GM23338 (cell line): ENCODE results near the gene NANOS2. TPM values are rescaled to one million over a fixed set of nuclear protein-coding genes. Genes with fewer than 3 reads are reported as not detected.

ENCODE experiments used
- ATAC-seq: fragments of 200-7000 bp; cut with Tn5 transposase; 3 replicates; pipeline ENCODE4 v1.9.1; 2020
- DNase-seq: peaks from one replicate; pipeline ENCODE4 v3.0.0-alpha.2; 2015; ENCODE audit warnings: low spot score
- H2AFZ ChIP-seq: fragments of 200-600 bp; sonication (generic); 2 replicates; pipeline ENCODE4 v1.8.0; 2016; ENCODE audit warnings: antibody characterized with exemption, mild to moderate bottlenecking, moderate library complexity
- H3F3A ChIP-seq: fragments of 200-600 bp; sonication (generic); replicated peaks from 2 replicates; pipeline ENCODE4 v1.8.0; 2017; ENCODE audit warnings: antibody characterized with exemption, mixed run types, low read depth
- H3K27ac ChIP-seq: fragments of 200-600 bp; sonication (generic); 2 replicates; pipeline ENCODE4 v1.6.1; 2016; ENCODE audit warnings: low read depth
- H3K27me3 ChIP-seq: fragments of 200-600 bp; sonication (generic); 2 replicates; pipeline ENCODE4 v1.8.0; 2016; ENCODE audit warnings: mild to moderate bottlenecking, mixed run types, moderate library complexity; ENCODE audit not compliant: insufficient read depth
- H3K36me3 ChIP-seq: fragments of 200-600 bp; sonication (generic); 2 replicates; pipeline ENCODE4 v1.8.0; 2016; ENCODE audit warnings: mild to moderate bottlenecking; ENCODE audit not compliant: insufficient read depth
- H3K4me1 ChIP-seq: fragments of 200-600 bp; sonication (generic); 2 replicates; pipeline ENCODE4 v1.8.0; 2016; ENCODE audit warnings: mild to moderate bottlenecking, moderate library complexity; ENCODE audit not compliant: insufficient read depth
- H3K4me2 ChIP-seq: fragments of 200-600 bp; sonication (generic); 2 replicates; pipeline ENCODE4 v1.7.1; 2017; ENCODE audit warnings: mixed run types
- H3K4me3 ChIP-seq: fragments of 200-600 bp; sonication (generic); 2 replicates; pipeline ENCODE4 v1.6.1; 2016; ENCODE audit warnings: mixed run types
- H3K79me2 ChIP-seq: fragments of 200-600 bp; sonication (generic); replicated peaks from 2 replicates; pipeline ENCODE4 v1.8.0; 2017; ENCODE audit warnings: mild to moderate bottlenecking; ENCODE audit not compliant: insufficient read depth
- H3K9me2 ChIP-seq: fragments of 200-600 bp; sonication (generic); 2 replicates; pipeline ENCODE4 v1.8.0; 2017; ENCODE audit not compliant: insufficient read depth
- H4K20me1 ChIP-seq: fragments of 200-600 bp; sonication (generic); replicated peaks from 2 replicates; pipeline ENCODE4 v1.8.0; 2017; ENCODE audit warnings: mild to moderate bottlenecking; ENCODE audit not compliant: insufficient read depth
- H3K27ac Mint-ChIP-seq: 2 replicates; pipeline ENCODE4 v1.8.0; 2020; ENCODE audit warnings: inconsistent platforms, mild to moderate bottlenecking, moderate library complexity, mixed read lengths
- H3K27me3 Mint-ChIP-seq: 3 replicates; pipeline ENCODE4 v1.8.0; 2022; ENCODE audit warnings: low read depth, mild to moderate bottlenecking, moderate library complexity, mixed read lengths, inconsistent platforms; ENCODE audit not compliant: insufficient read depth, poor library complexity
- H3K36me3 Mint-ChIP-seq: 3 replicates; pipeline ENCODE4 v1.8.0; 2021; ENCODE audit warnings: low read depth, mild to moderate bottlenecking, inconsistent platforms, moderate library complexity, mixed read lengths
- H3K4me1 Mint-ChIP-seq: 3 replicates; pipeline ENCODE4 v1.8.0; 2020; ENCODE audit warnings: mild to moderate bottlenecking, inconsistent platforms, mixed read lengths
- H3K4me3 Mint-ChIP-seq: 3 replicates; pipeline ENCODE4 v1.8.0; 2021; ENCODE audit warnings: moderate library complexity, mild to moderate bottlenecking, inconsistent platforms, mixed read lengths
- H3K9me3 Mint-ChIP-seq: 3 replicates; pipeline ENCODE4 v1.8.0; 2020; ENCODE audit warnings: moderate library complexity, mild to moderate bottlenecking, inconsistent platforms, mixed read lengths
- CREB1 ChIP-seq: fragments of 250-450 bp; sonication (Bioruptor Pico); IDR thresholded peaks from 2 replicates; pipeline ENCODE4 v1.5.0; 2020; ENCODE audit warnings: low read depth, mild to moderate bottlenecking, moderate library complexity
- EZH2 ChIP-seq: fragments of 200-600 bp; sonication (generic); IDR thresholded peaks from one replicate; pipeline ENCODE4 v1.8.0; 2017; ENCODE audit warnings: antibody characterized with exemption, mild to moderate bottlenecking, low read depth; ENCODE audit not compliant: unreplicated experiment
- EZH2phosphoT487 ChIP-seq: fragments of 200-600 bp; sonication (generic); IDR thresholded peaks from one replicate; pipeline ENCODE4 v1.8.1; 2018; ENCODE audit warnings: antibody characterized with exemption; ENCODE audit not compliant: unreplicated experiment
- NANOG ChIP-seq: IDR thresholded peaks from 2 replicates; pipeline ENCODE4 v1.6.1; 2016; ENCODE audit warnings: antibody characterized with exemption, borderline replicate concordance
- POLR2AphosphoS5 ChIP-seq: IDR thresholded peaks from 2 replicates; pipeline ENCODE4 v1.6.1; 2016; ENCODE audit warnings: antibody characterized with exemption, low read depth
- ZNF114 ChIP-seq: fragments of 250-450 bp; sonication (Bioruptor Pico); IDR thresholded peaks from 2 replicates; pipeline ENCODE4 v1.5.0; 2020; ENCODE audit warnings: mild to moderate bottlenecking, moderate library complexity
- polyA plus RNA-seq: library from polyadenylated mRNA; unstranded; fragments of >200 nt; fragmentation: Nextera tagmentation; extraction: Ambion mirVana; gene quantifications from 2 replicates; pipeline ENCODE4 v1.2.1, GENCODE V29; 2016
- total RNA-seq: library from RNA; depleted of rRNA; stranded (reverse); fragments of >200 nt; shearing (Covaris generic); gene quantifications from 2 replicates; pipeline ENCODE4 v1.2.3, GENCODE V29; 2014
- TF ChIP-seq, protein P1 (sequence below): IDR thresholded peaks from 2 replicates; pipeline ENCODE4 v1.6.1; 2016; ENCODE audit warnings: antibody characterized with exemption

NANOS2 gene
- total and polyA plus RNA-seq, 2 experiments from 2014 or later, result 0.11 to 0.14 TPM

GRCh38 chr19:45900738-45901431 is 13.7 kb downstream of the NANOS2 start:
- peaks cover 21% of the 10 kb centered on the region; the same call in 1 of the 2 replicates for H3F3A ChIP-seq
- Mint-ChIP-seq H3K36me3 (peaks cover 19% of the 10 kb centered on the region), H3K27ac (no peak overlapping the region), H3K4me1 (peaks cover 9% of the 10 kb centered on the region), H3K4me3 (peak overlapping the region; percentile 68), H3K27me3 (peaks cover 20% of the 10 kb centered on the region), H3K9me3 (no peaks in the 10 kb centered on the region)
- H3K4me1 ChIP-seq, result peaks cover 6% of the 10 kb centered on the region; the same call in 1 of the 2 replicates
- peak overlapping the region; percentile 87 for H3K4me2 ChIP-seq
- peaks cover 23% of the 10 kb centered on the region for H3K27me3 ChIP-seq
- H3K36me3 ChIP-seq, result no peaks in the 10 kb centered on the region
- no peaks in the 10 kb centered on the region; the same call in none of the 2 replicates for H4K20me1 ChIP-seq
- peak overlapping the region; percentile 86 for H3K4me3 ChIP-seq
- DNase-seq (peak; percentile 59), ATAC-seq (peak; percentile 15)
- H3K9me2 ChIP-seq, result no peaks in the 10 kb centered on the region
- no peak overlapping the region for H3K27ac ChIP-seq
- H2AFZ ChIP-seq, result peak overlapping the region; percentile 90
- 0 out of 2 replicates have a peak, but pooled peaks have one; percentile 9 for TF ChIP-seq CREB1 (CRISPR knock-in tag)
- TF ChIP-seq, protein P1, sequence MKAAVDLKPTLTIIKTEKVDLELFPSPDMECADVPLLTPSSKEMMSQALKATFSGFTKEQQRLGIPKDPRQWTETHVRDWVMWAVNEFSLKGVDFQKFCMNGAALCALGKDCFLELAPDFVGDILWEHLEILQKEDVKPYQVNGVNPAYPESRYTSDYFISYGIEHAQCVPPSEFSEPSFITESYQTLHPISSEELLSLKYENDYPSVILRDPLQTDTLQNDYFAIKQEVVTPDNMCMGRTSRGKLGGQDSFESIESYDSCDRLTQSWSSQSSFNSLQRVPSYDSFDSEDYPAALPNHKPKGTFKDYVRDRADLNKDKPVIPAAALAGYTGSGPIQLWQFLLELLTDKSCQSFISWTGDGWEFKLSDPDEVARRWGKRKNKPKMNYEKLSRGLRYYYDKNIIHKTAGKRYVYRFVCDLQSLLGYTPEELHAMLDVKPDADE, result no peak
- TF ChIP-seq POLR2AphosphoS5, result no peak
- peak; percentile 17 for TF ChIP-seq EZH2
- H3K79me2 ChIP-seq, result no peaks in the 10 kb centered on the region

DNA sequence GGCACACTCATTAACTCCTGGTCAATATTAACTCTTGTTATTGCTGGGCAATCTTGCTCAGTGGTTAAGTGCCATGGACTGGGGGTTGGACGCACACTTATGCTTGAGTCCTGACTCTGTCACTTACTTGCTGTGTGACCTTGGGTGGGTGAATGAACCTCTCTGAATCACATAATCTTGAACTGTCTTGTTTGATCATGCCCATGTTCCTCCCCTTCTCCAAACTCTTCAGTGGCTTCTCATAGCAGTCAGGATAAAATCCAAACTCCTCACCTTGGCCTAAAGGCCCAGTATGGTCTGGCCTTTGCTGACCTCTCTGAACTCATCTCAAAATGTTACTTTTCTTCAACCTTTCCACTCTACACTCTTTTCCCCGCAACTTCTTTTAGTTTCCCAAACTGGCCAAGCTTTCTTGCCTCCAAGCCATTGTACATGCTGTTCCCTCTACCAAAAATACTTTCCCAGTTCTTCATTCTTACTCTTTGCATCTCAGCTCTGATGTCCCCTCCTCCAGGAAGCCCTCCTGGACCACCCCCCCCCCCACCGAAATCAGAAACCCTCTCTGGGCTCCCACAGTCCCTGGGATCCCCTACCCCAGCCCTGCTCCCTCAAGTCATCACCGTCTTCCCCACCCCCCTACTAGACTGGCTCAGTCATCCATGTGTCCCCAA is 14.5 kb downstream of the NANOS2 start:
- no peak overlapping the region; the same call in 1 of the 2 replicates for H3K4me3 ChIP-seq
- H4K20me1 ChIP-seq, result no peaks in the 10 kb centered on the region; the same call in none of the 2 replicates
- no peak overlapping the region for H3K27ac Mint-ChIP-seq
- H3K36me3 ChIP-seq, result no peaks in the 10 kb centered on the region
- peaks cover 6% of the 10 kb centered on the region; the same call in 1 of the 2 replicates for H3K4me1 ChIP-seq
- H3K36me3 Mint-ChIP-seq, result peaks cover 26% of the 10 kb centered on the region
- peaks cover 23% of the 10 kb centered on the region for H3K27me3 ChIP-seq
- H3K9me3 Mint-ChIP-seq, result no peaks in the 10 kb centered on the region; the same call in 2 of the 3 replicates
- H3K9me2 ChIP-seq, result no peaks in the 10 kb centered on the region
- peak overlapping the region; percentile 68; the same call in 1 of the 3 replicates for H3K4me3 Mint-ChIP-seq
- ATAC-seq, result no peak
- H3K27ac ChIP-seq, result no peak overlapping the region
- H3K4me2 ChIP-seq, result no peak overlapping the region
- H3F3A ChIP-seq, result peaks cover 21% of the 10 kb centered on the region; the same call in 1 of the 2 replicates
- H3K4me1 Mint-ChIP-seq, result peaks cover 11% of the 10 kb centered on the region
- TF ChIP-seq NANOG, result no peak
- TF ChIP-seq EZH2phosphoT487, result no peak
- TF ChIP-seq, protein P1, result no peak
- no peak for TF ChIP-seq ZNF114 (CRISPR knock-in tag)
- peaks cover 20% of the 10 kb centered on the region for H3K27me3 Mint-ChIP-seq
- no peaks in the 10 kb centered on the region for H3K79me2 ChIP-seq
- no peak overlapping the region for H2AFZ ChIP-seq
- no peak for DNase-seq
